GM13977 (cell line): ENCODE data around the gene PLB1.

ENCODE experiments used
- DNase-seq: peaks from one replicate; pipeline ENCODE4 v3.0.0; 2012; ENCODE audit warnings: low spot score
- CTCF ChIP-seq: IDR thresholded peaks from 2 replicates; pipeline ENCODE4 v1.5.1; 2012; ENCODE audit warnings: mild to moderate bottlenecking, control low read depth; ENCODE audit not compliant: insufficient read depth; ENCODE audit errors: extremely low read depth, missing control alignments
- in situ Hi-C: fragments of 300-500 bp; cut with MboI; formaldehyde crosslinking; loops from one replicate; pipeline ENCODE4 v1.12.0; 2022; ENCODE audit warnings: low sequenced_read_pairs, low pct_unique_long_range_greater_than_20kb, mixed read lengths, inconsistent platforms; ENCODE audit not compliant: unreplicated experiment

Gene PLB1

DNA sequence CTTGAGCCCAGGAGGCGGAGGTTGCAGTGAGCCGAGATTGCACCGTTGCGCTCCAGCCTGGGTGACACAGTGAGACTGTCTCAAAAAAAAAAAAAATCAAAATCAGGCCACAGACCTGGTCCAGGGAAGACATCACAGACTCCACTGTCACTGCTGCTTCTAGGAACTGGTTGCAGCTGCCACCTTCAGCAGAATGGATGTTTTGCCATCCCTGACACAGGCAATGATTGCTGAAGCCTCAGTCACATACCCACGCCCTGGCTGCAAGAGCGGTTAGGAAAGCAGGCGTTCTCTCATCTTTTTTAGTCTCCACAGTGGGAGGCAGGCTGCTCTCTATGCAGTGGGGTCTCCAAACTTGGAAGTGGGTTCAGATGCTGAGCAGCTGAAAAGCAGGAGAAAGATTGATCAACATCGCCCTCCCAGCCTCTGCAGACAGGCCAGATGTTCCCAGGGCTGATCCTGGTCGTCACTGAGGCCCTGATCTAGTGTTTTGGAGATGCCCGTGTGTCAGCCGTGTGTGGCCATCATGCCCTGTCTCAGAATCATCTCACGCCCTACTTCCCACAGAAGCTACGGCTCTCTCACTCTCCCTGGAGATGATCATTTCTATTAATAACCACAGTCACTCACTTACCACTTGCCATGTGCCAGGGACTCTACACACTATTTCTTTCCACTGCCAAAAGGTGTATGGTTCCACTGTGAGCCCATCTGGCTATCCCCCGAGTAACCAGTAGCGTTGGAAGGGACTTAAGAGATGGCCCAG lies 91.8 kb downstream of the PLB1 start:
- no peak for DNase-seq
- no peak for TF ChIP-seq CTCF
- in situ Hi-C loops: no loop called here

GRCh38 chr2:28588292-28588670 lies 92.4 kb downstream of the PLB1 start:
- no peak for DNase-seq
- no peak for TF ChIP-seq CTCF
- in situ Hi-C loops: no loop called here

DNA sequence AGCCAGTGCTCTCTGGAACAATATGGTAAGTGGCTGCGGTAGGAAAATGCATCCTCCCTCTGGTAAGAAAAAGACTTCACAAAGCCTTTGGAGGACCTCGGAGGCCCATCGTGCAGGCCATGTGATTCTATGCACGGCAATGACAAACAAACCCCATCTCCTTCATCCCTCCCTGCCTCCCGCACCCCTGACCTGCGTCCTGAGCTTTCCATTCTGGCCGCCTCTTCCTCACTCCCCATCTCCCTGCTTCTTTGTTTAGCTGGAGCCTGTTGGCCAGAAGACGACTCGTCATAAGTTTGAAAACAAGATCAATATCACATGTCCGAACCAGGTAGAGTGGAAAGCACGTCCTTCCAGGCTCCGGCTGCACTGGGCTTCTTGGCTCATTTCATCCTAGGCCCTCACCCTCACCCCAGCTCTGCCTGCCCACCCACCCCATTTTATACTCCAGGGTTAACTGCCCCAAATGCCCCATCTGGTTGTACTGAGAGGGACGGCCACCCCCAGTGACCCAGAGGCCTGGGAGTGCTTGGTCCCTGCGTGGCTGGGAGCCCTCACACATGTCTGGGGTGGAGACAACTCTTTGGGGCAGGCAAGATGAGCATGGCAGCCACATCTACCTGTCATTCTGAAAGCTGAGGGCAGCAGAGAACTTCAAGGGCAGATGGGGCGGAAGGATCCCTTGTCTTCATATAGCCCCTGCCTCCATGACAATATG lies 94.0 kb downstream of the PLB1 start:
- no peak for DNase-seq
- no peak for TF ChIP-seq CTCF
- in situ Hi-C loops: loop anchor here (10.0 kb wide), 1 partner anchor 165 kb away; the partner anchor contains the start of gene PPP1CB

GRCh38 chr2:28590496-28591301 lies 94.8 kb downstream of the PLB1 start:
- in situ Hi-C loops: loop anchor here (10.0 kb wide), 1 partner anchor 164 kb away; the partner anchor contains the start of gene PPP1CB
- DNase-seq: no peak
- no peak for TF ChIP-seq CTCF

GRCh38 chr2:28591711-28592335 lies 96.0 kb downstream of the PLB1 start:
- in situ Hi-C loops: loop anchor here (10.0 kb wide), 1 partner anchor 163 kb away; the partner anchor contains the start of gene PPP1CB
- no peak for DNase-seq
- TF ChIP-seq CTCF: no peak

- DNase-seq: no peak
- in situ Hi-C loops: loop anchor here (10.0 kb wide), 1 partner anchor 162 kb away; the partner anchor contains the start of gene PPP1CB
- TF ChIP-seq CTCF: no peak
These were observed 96.6 kb downstream of the PLB1 start for GRCh38 chr2:28592481-28592880.
